HG02678 (cell line): ENCODE data around the gene STIM1.
A peak's percentile ranks its signal among the peaks of the same experiment; 100 is the strongest.

ENCODE experiments used
- ATAC-seq: cut with Tn5 transposase; IDR thresholded peaks from one replicate; pipeline ENCODE4 v1.9.1; 2021; ENCODE audit warnings: mild to moderate bottlenecking, moderate library complexity; ENCODE audit not compliant: unreplicated experiment

STIM1 gene

GRCh38 chr11:3909901-3910300 is 54.4 kb downstream of the STIM1 start:
- ATAC-seq = no peak

GRCh38 chr11:3911908-3912505 is 56.5 kb downstream of the STIM1 start:
- no peak for ATAC-seq

- no peak for ATAC-seq
Observed at GRCh38 chr11:3913921-3914320, 58.5 kb downstream of the STIM1 start.

- no peak for ATAC-seq
Observed at GRCh38 chr11:3914805-3915204, 59.3 kb downstream of the STIM1 start.

- no peak for ATAC-seq
Observed at GRCh38 chr11:3916962-3917361, 61.5 kb downstream of the STIM1 start.

DNA sequence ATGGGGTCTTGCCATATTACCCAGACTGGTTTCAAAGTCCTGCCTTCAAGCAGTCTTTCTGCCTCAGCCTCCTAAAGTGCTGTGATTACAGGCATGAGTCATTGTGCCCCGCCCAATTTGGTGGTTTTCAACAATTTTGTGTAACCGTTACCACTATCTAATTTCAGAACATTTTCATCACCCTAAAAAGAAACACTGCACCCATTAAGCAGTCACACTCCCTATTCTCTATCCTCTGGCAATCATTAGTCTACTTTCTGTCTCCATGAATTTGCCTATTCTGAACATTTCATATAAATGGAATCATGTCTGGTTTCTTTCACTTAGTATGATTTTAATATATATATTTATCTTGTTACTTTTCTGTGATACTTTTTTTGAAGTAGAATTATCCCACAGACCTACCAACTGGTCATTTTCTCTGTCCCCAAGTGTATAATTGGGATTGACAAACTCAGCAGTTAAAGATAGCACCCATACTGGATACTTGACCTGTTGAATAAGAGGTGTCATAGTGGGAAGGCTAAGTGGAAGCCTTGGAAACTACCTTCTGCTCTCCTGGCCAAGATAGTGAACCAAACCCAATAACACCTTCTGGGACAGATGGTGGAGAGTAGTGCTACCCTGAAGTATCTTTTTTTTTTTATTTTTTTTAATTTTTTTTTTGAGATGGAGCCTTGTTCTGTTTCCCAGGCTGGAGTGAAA is 64.8 kb downstream of the STIM1 start:
- ATAC-seq = peak; percentile 48

GRCh38 chr11:3922056-3922455 is 66.6 kb downstream of the STIM1 start:
- no peak for ATAC-seq

- no peak for ATAC-seq
Observed at GRCh38 chr11:3925513-3925912, 70.0 kb downstream of the STIM1 start.

DNA sequence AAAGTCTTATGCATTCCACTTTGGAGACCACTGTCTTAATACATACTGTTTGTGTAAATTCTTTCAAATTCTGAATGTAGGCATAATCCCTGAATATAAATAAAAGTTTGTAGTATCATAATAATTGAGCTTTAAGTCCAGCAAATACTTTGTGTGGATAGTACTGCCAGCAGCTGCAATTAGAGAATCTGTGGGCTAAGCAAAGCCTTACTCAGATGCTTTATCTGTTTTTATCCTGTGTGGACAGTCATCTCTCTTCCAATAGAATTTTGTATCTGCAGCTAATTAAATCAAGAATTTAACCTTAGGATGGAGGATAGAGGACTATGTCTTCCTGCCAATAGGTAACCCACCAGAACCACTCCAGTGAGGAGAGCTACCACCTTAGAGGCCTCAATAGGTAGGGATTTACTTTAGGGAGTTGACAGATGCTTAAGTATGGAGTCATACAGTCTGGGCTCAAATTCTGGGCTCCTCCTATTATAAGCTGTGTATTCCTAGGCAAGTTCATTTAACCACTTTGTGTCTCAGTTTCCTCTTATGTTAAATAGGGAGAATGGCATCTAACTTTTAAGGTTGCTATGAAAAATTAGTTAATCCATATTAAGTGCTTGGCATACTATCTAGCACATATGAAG is 71.1 kb downstream of the STIM1 start:
- no peak for ATAC-seq

- ATAC-seq = no peak
Observed at GRCh38 chr11:3927129-3927796, 71.8 kb downstream of the STIM1 start.

DNA sequence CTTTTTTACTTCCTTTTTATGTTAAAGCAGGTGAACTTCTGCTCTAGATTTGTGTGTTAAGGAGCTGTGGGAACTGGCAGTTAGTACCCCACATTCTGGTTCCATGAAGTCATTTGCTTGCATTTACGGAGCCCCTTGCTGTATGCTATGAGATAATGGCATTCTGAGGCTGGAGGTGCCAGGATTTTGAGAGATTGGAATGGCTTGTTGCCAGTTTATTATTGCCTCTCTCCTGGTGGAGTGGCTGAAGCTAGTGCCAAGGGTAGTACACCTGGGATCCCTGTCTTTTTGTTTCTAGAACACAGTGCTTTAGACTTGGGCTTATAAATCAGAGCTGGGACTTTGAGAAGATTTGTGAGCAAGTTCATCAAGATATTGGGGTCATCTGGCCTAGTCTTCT is 73.8 kb downstream of the STIM1 start:
- no peak for ATAC-seq

- no peak for ATAC-seq
Observed at GRCh38 chr11:3929649-3930048, 74.2 kb downstream of the STIM1 start.

GRCh38 chr11:3932698-3933097 is 77.2 kb downstream of the STIM1 start:
- ATAC-seq = no peak

DNA sequence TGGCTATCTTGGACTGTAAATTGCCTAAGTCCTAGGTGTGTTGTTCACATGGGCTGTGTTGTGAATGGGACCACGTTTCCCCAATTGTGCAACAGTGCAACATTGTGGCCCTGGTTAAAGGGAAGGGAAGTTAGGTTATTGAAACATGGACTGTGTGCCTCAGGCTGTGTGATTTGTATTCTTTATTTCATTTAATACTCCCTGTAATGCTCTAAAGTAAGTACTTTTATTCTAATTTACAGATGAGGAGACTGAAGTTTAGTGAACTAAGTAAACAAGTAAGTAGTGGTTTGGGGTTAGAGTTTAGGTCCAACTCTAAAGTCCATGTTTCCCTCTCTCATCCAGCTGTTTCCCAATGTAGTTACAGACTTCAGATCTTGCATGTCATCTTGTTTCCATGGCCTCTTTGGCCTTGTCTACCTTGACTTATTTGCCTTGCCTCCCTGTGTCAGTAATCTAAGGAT is 77.7 kb downstream of the STIM1 start:
- ATAC-seq = no peak

- ATAC-seq = no peak
Observed at GRCh38 chr11:3934658-3935057, 79.2 kb downstream of the STIM1 start.

- no peak for ATAC-seq
Observed at GRCh38 chr11:3936517-3936916, 81.1 kb downstream of the STIM1 start.

GRCh38 chr11:3939211-3939610 is 83.7 kb downstream of the STIM1 start:
- no peak for ATAC-seq

- ATAC-seq = no peak
Observed at GRCh38 chr11:3939651-3940190, 84.3 kb downstream of the STIM1 start.

DNA sequence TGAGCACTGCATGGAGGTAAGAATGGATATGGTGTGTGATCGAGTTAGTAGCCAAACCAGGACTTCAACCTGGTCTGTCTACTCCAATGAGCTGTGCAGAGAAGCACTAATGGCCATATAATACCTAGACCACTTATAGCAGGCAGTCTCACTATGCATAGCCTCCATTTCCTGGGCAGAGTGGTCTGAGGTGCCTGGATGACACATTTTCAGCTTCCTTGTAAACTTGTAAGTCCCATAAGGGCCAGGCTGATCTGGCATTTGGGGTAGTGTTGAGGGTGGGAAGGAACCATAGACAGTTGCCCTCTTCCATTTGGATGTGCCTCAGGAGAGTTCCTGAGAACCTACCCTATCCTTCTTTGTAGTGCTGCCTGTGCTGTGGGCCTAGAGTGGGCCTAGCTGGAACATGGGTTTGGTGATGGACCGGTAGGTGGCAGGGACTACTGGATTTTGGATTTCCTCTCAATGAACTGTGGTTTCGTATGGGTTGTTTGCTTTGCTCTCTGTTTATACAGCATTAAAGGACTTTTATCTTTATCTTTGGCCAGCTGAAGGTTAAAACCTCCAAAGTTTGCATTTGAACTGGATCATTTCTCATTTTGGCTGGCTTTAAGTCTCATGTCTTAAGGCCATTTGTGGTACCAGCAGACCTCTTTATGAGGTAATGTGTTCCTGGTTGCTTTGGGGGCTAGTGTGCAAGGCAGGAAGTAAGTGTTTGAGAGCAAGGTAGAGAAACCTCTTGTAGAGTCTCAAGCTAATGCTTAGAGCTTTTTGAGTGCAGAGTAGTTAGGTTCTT is 86.9 kb downstream of the STIM1 start:
- ATAC-seq = no peak

DNA sequence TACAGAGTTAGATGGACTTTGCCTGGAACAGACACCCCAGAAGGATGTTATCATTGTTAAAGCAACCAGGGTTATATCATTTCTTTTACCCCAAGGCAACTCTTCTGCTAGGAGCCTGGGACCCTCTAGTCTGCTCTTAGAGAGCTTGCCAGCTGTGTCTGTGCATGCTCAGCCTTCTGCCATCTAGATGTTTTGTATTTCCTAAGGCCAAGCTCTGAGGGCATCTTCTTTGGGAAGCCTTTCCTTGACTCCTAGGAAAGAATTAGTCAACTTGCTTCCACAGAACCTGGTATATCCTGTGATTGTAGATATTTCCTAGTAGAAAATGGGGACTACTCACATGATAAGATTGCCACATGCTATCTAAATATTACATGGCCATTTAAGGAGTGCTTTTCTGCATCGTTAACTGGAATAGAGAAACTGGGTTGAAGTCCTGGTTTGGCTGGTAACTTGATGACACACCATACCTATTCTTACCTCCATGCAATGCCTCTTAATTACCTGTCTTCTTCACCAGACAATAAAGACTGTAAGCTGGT is 87.6 kb downstream of the STIM1 start:
- no peak for ATAC-seq
